MM.1S (cell line): ENCODE results near the gene WDR90.

ENCODE experiments used
- CTCF ChIP-seq: fragments of 300-600 bp; sonication (generic); IDR thresholded peaks from 2 replicates; pipeline ENCODE4 v1.5.1; 2016; ENCODE audit warnings: antibody characterized with exemption, low read length, mixed read lengths
- EZH2 ChIP-seq: fragments of 300-600 bp; sonication (generic); optimal IDR thresholded peaks from 2 replicates; pipeline ENCODE3; 2017; ENCODE audit warnings: low read depth, mild to moderate bottlenecking, antibody characterized with exemption, low read length, mixed read lengths
- EZH2phosphoT487 ChIP-seq: fragments of 300-600 bp; sonication (generic); IDR thresholded peaks from 2 replicates; pipeline ENCODE4 v1.6.1; 2018; ENCODE audit warnings: antibody characterized with exemption, low read length

GRCh38 chr16:707062-707538 is 57.9 kb downstream of the WDR90 start:
- TF ChIP-seq CTCF (no peak), EZH2 (no peak), EZH2phosphoT487 (no peak)
